ENCODE results near the gene PRKACG. TPM values are rescaled to one million over a fixed set of nuclear protein-coding genes. Genes with fewer than 3 reads are reported as not detected.
A peak's percentile ranks its signal among the peaks of the same experiment; 100 is the strongest.
"Not testable (repeated sequence)": the region's sequence is repeated elsewhere in the genome, so short reads cannot be mapped to it uniquely, and the experiment has no call there.

The PRKACG gene
- total RNA-seq, 2 experiments from 2014 or later = not detected

DNA sequence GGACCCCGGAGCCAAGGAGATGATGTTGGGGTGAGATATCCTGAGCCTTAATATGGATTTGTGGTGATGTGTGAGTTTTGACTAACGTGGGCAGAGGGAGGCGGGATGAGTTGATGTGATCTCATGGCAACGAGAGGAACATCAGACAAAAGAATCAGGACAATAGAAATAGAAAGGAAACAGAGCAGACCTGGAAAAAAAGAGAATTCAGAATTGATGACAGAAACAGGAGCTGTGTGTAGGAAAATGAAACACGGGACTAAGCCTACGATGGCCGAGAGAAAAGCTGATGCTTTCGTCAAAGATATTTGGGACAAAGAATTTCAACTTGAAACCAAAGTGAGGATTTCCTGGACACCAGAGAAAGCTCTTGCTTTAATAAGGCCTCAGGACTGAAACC is 10.9 kb downstream of the PRKACG start:
- DNase-seq = no peak
- no peaks in the 10 kb centered on the region for H3K9me3 Mint-ChIP-seq (ENCODE audit: low read depth)
- no peak overlapping the region for H3K27ac Mint-ChIP-seq
- CTCF ChIA-PET = interaction anchor here (0.5 to 1.4 kb wide), 8 partner anchors 10 to 419 kb away, joined by 3 read pairs; partner anchors contain the start of gene FXN
- H3K4me3 Mint-ChIP-seq = no peak overlapping the region
- intact Hi-C loops (cut with DNase I, micrococcal nuclease) = no loop called here
- peaks cover 11% of the 10 kb centered on the region for H3K4me1 Mint-ChIP-seq
- POLR2A ChIA-PET = interaction anchor here (0.6 kb wide), 1 partner anchor 105 kb away, joined by 3 read pairs; no protein-coding TSS in a partner anchor
- peaks cover 2% of the 10 kb centered on the region for H3K27me3 Mint-ChIP-seq
- no peak for ATAC-seq
- H3K36me3 Mint-ChIP-seq (ENCODE audit: low read depth) = no peaks in the 10 kb centered on the region

DNA sequence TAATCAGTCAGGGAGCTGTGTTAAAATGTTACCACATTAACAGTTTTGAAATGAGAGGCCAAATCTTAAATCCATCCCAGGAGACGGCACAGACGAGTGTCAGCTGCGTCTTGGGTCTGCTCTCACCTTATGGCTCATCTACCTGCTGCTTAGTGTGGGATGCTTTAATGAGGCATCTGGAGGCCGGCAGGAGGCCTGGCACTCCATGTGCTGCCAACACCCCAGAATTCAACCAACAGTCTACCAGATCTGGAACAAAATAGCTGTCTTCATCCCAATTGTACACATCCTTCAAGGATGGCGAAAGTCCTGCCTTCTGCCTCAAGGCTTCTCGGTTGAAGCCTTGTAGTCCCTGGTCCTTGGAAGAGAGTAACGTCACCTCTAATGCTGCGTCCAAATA is 12.0 kb downstream of the PRKACG start:
- ChIA-PET POLR2A (no interaction called here), CTCF (interaction anchor here (0.8 to 5.4 kb wide), 3 partner anchors 25 to 419 kb away, joined by 3 to 54 read pairs (median 4); no protein-coding TSS in a partner anchor)
- Mint-ChIP-seq H3K4me3 (no peak overlapping the region), H3K27ac (no peak overlapping the region), H3K9me3 (ENCODE audit: low read depth) (no peaks in the 10 kb centered on the region), H3K27me3 (peaks cover 2% of the 10 kb centered on the region), H3K4me1 (peaks cover 12% of the 10 kb centered on the region), H3K36me3 (ENCODE audit: low read depth) (no peaks in the 10 kb centered on the region)
- intact Hi-C loops (cut with DNase I, micrococcal nuclease) = no loop called here
- no peak for DNase-seq
- no peak for ATAC-seq

DNA sequence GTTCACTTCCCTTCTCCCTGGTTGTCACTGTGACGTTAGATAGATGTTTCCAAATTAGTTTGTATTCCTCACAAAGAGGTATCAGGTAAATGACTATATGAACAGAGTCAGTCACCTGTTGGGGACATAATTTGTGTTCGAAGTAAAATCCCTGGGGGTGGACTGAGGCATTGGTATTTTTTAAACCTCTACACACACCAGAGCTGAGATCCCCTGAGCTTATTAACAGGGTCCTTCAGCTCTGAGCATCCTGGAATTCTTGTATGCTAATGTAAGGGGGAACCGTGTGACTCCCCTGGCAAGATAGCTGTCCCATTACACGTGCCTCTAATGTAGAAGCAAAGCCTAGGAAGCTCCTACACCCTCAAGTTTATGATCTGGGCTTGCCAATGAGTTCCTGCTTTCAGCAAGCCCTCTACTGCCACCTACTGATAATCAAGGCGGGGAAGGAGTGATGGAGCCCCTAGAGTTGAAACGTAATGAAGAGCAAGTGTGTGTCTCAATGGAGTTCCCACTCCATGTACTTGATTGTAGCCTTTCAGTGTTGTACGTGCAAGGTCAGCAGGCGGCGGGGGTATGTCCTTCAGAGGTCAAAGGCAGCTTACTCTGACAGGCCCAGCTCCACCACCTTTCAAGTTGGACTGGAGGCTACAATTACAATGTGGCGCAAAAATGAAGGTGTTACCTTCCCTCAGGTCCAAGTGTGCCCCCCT is 14.4 kb downstream of the PRKACG start:
- Mint-ChIP-seq H3K27ac (peak overlapping the region; percentile 63), H3K4me1 (peaks cover 24% of the 10 kb centered on the region), H3K27me3 (peaks cover 2% of the 10 kb centered on the region), H3K4me3 (no peak overlapping the region), H3K9me3 (ENCODE audit: low read depth) (no peaks in the 10 kb centered on the region), H3K36me3 (ENCODE audit: low read depth) (no peaks in the 10 kb centered on the region)
- ATAC-seq (peak; percentile 90), DNase-seq (peak; percentile 75)
- intact Hi-C loops (cut with DNase I, micrococcal nuclease) = loop anchor here (1.0 to 5.0 kb wide), 6 partner anchors 20 to 415 kb away; partner anchors contain the start of gene PIP5K1B (in 1 of the 2)
- CTCF ChIA-PET = interaction anchor here (0.6 to 5.4 kb wide), 38 partner anchors 9 to 848 kb away, joined by 3 to 54 read pairs (median 3); no protein-coding TSS in a partner anchor
- POLR2A ChIA-PET = no interaction called here

DNA sequence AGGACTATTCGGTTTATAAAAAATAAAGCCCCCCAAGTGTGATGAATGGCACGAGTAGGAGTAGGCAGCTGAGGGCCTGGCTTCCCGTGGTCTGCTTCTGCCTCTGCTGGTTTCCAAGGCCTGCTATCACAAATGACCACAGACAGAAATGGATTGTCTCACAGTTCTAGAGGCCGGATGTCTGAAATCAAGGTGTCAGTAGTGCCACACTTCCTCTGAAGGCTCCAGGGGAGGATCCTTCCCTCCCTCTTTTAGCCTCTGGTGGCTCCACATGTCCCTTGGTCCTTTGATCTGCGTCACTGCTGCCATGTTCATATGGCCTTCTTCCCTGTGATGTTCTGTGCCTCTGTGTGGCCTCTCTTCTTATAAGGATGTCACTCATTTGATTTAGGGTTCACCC is 15.1 kb downstream of the PRKACG start:
- Mint-ChIP-seq H3K9me3 (ENCODE audit: low read depth) (no peaks in the 10 kb centered on the region), H3K4me3 (no peak overlapping the region), H3K4me1 (peaks cover 24% of the 10 kb centered on the region), H3K36me3 (ENCODE audit: low read depth) (no peaks in the 10 kb centered on the region), H3K27me3 (peaks cover 2% of the 10 kb centered on the region), H3K27ac (no peak overlapping the region)
- intact Hi-C loops (cut with DNase I, micrococcal nuclease) = loop anchor here (1.0 to 5.0 kb wide), 6 partner anchors 20 to 415 kb away; partner anchors contain the start of gene PIP5K1B (in 1 of the 2)
- ChIA-PET CTCF (interaction anchor here (0.7 to 5.4 kb wide), 24 partner anchors 11 to 436 kb away, joined by 3 to 54 read pairs (median 4); no protein-coding TSS in a partner anchor), POLR2A (no interaction called here)
- DNase-seq = no peak
- no peak for ATAC-seq

DNA sequence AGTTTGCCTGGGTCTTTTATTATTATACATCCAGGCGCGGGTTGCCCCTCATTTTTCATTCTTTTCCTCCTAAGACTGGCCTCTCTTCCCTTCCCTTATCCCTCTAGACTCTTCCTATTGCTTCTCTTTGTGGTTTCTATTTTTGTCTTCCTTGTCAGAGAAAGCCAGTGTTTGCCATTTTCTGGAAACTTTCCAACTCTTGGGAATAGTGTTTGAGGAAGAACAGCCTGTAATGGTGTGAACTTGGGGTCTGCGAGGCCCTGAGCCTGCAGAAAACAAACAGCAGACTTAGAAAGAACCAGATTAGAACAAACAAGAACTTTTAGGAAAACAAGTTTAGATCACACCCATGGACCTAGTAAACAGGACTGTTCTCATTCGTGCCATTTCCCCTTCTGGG is 15.5 kb downstream of the PRKACG start:
- Mint-ChIP-seq H3K4me3 (no peak overlapping the region), H3K36me3 (ENCODE audit: low read depth) (no peaks in the 10 kb centered on the region), H3K27me3 (peaks cover 2% of the 10 kb centered on the region), H3K9me3 (ENCODE audit: low read depth) (no peaks in the 10 kb centered on the region), H3K27ac (no peak overlapping the region), H3K4me1 (peaks cover 24% of the 10 kb centered on the region)
- DNase-seq (no peak), ATAC-seq (no peak)
- intact Hi-C loops (cut with DNase I, micrococcal nuclease) = loop anchor here (5.0 kb wide), 2 partner anchors 216 to 311 kb away; a partner anchor contains a TSS
- POLR2A ChIA-PET = no interaction called here
- CTCF ChIA-PET = interaction anchor here (0.8 to 5.4 kb wide), 5 partner anchors 22 to 415 kb away, joined by 3 to 54 read pairs (median 6); partner anchors contain the start of gene FXN

DNA sequence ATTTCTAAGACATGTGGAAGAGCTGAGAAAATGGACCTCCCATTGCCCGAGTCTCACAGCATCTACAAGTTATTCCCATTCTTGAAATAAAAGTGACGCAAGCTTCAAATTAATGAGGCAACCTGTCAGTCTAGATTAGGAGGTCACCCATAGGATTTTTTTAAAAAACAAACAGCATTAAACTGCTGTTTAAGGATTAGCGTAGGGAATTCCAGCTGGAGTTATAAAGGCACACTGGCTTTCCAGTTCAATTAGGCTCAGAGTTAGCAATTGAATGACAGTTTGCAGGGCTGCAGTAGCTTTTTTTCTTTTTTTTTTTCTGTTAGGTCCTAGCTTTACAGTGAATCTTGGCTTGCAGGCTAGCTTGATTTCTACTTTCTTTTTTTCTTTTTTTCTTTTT is 16.2 kb downstream of the PRKACG start:
- intact Hi-C loops (cut with DNase I, micrococcal nuclease) = loop anchor here (5.0 kb wide), 2 partner anchors 215 to 310 kb away; a partner anchor contains a TSS
- Mint-ChIP-seq H3K27me3 (no peaks in the 10 kb centered on the region), H3K36me3 (ENCODE audit: low read depth) (no peaks in the 10 kb centered on the region)

DNA sequence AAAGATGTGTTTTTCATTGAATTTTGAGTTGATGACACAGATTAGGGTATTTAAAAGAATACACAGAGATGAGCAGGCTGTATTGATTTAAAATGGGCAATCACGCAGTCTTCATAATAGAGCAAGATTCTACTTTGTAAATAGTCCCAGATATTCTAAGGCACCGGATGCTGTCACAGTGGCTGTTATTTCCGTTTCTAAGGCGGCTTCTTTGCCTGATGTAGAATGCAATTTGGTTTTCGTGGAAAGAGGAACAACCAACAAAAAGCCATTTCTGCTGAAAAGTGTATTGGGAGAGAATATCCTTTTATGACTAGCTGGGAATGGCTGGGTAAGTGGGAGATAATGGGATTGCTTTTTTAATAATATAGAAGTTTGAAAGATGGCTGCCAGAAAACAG is 17.5 kb downstream of the PRKACG start:
- Mint-ChIP-seq H3K4me1 (peaks cover 24% of the 10 kb centered on the region), H3K9me3 (ENCODE audit: low read depth) (no peaks in the 10 kb centered on the region), H3K36me3 (ENCODE audit: low read depth) (no peaks in the 10 kb centered on the region), H3K4me3 (peak overlapping the region; percentile 30), H3K27ac (peak overlapping the region; percentile 75), H3K27me3 (no peaks in the 10 kb centered on the region)
- CTCF ChIA-PET = interaction anchor here (0.6 to 5.4 kb wide), 10 partner anchors 8 to 415 kb away, joined by 3 to 54 read pairs (median 4); partner anchors contain the start of gene FXN
- intact Hi-C loops (cut with DNase I, micrococcal nuclease) = loop anchor here (5.0 kb wide), 2 partner anchors 214 to 309 kb away; a partner anchor contains a TSS
- DNase-seq (no peak), ATAC-seq (no peak)
- POLR2A ChIA-PET = no interaction called here

More for the DNA sequence above, 16.2 kb downstream of the PRKACG start:
- ATAC-seq = no peak
- CTCF ChIA-PET = interaction anchor here (0.6 to 5.4 kb wide), 11 partner anchors 10 to 414 kb away, joined by 3 to 54 read pairs (median 4); partner anchors contain the start of gene FXN
- H3K4me3 Mint-ChIP-seq = no peak overlapping the region
- H3K27ac Mint-ChIP-seq = no peak overlapping the region
- no peak for DNase-seq
- no peaks in the 10 kb centered on the region for H3K9me3 Mint-ChIP-seq (ENCODE audit: low read depth)
- POLR2A ChIA-PET = no interaction called here
- peaks cover 24% of the 10 kb centered on the region for H3K4me1 Mint-ChIP-seq

DNA sequence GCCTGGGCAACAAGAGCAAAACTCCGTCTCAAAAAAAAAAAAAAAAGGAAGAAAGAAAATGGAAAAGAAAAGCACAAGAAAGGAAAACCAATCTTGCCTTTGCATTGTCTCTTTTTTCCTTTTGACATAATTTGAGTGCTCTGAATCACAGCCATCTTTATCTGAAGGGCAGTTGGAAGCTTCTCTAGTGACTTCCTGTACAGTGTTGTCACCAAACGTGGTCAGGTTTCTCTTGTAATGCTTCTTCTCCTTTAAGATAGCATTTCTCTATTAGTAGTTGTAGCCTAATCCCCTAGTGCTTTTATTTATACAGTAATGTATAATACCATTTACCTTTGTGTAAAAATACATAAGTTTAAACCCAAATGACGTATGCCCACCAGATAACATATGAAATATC is 18.1 kb downstream of the PRKACG start:
- ChIA-PET POLR2A (interaction anchor here (0.5 kb wide), 1 partner anchor 486 kb away, joined by 5 read pairs; no protein-coding TSS in a partner anchor), CTCF (interaction anchor here (1.1 to 1.4 kb wide), 2 partner anchors 412 to 415 kb away, joined by 3 to 4 read pairs; no protein-coding TSS in a partner anchor)
- Mint-ChIP-seq H3K4me3 (no peak overlapping the region), H3K9me3 (ENCODE audit: low read depth) (no peaks in the 10 kb centered on the region), H3K27ac (no peak overlapping the region), H3K36me3 (ENCODE audit: low read depth) (no peaks in the 10 kb centered on the region), H3K4me1 (peaks cover 24% of the 10 kb centered on the region), H3K27me3 (no peaks in the 10 kb centered on the region)
- intact Hi-C loops (cut with DNase I, micrococcal nuclease) = loop anchor here (5.0 kb wide), 2 partner anchors 213 to 308 kb away; a partner anchor contains a TSS
- no peak for DNase-seq
- ATAC-seq = no peak

DNA sequence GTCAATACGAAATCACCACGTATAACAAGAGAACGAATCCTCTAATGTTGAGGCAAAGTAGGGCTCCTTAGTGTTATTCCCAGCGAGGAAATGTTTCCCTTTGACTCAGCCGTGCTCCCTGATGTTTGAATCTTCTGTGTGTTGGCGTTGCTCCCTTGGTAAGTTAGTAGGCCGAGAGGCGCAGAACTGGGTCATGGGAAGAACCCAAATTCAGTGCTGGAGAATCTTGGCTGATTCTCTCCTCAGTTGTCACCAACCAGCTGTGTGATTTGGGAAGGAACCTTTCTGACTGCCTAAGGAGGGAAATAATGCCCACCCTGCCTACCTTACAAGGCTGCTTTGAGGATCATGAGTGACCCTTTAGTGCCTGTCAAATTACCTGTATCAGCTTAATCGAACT is 22.5 kb downstream of the PRKACG start:
- no peaks in the 10 kb centered on the region for H3K36me3 Mint-ChIP-seq (ENCODE audit: low read depth)

DNA sequence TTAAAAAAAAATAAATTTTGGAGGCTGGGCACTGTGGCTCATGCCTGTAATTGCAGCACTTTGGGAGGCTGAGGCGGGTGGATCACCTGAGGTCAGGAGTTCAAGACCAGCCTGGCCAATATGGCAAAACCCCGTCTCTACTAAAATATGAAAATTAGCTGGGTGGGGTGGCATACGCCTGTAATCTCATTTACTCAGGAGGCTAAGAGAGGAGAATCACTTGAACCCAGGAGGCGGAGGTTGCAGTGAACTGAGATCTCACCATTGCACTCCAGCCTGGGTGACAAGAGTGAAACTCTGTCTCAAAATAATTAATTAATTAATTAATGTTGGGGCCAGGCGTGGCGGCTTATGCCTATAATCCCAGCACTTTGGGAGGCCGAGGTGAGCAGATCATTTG is 27.0 kb downstream of the PRKACG start:
- peaks cover 26% of the 10 kb centered on the region for H3K4me1 Mint-ChIP-seq
- DNase-seq; POLR2A ChIA-PET; intact Hi-C loops (cut with DNase I, micrococcal nuclease); H3K27me3 Mint-ChIP-seq; H3K36me3 Mint-ChIP-seq (ENCODE audit: low read depth); H3K4me3 Mint-ChIP-seq; H3K27ac Mint-ChIP-seq; H3K9me3 Mint-ChIP-seq (ENCODE audit: low read depth); ATAC-seq: not testable (repeated sequence)
- CTCF ChIA-PET = interaction anchor here (1.0 kb wide), 1 partner anchor 10 kb away, joined by 3 read pairs; no protein-coding TSS in a partner anchor

More for the DNA sequence above, 22.5 kb downstream of the PRKACG start:
- DNase-seq = no peak
- ChIA-PET POLR2A (no interaction called here), CTCF (interaction anchor here (0.6 kb wide), 1 partner anchor 331 kb away, joined by 3 read pairs; no protein-coding TSS in a partner anchor)
- no peaks in the 10 kb centered on the region for H3K27me3 Mint-ChIP-seq
- H3K4me3 Mint-ChIP-seq = no peak overlapping the region
- peaks cover 9% of the 10 kb centered on the region for H3K4me1 Mint-ChIP-seq
- H3K27ac Mint-ChIP-seq = no peak overlapping the region
- intact Hi-C loops (cut with DNase I, micrococcal nuclease) = no loop called here
- ATAC-seq = no peak
- no peaks in the 10 kb centered on the region for H3K9me3 Mint-ChIP-seq (ENCODE audit: low read depth)

Measured in activated CD4-positive, alpha-beta T cell treated with anti-CD3 and anti-CD28 coated beads for 36 hours (primary cell).